ENCODE data around the gene HLA-DOB.

DNA sequence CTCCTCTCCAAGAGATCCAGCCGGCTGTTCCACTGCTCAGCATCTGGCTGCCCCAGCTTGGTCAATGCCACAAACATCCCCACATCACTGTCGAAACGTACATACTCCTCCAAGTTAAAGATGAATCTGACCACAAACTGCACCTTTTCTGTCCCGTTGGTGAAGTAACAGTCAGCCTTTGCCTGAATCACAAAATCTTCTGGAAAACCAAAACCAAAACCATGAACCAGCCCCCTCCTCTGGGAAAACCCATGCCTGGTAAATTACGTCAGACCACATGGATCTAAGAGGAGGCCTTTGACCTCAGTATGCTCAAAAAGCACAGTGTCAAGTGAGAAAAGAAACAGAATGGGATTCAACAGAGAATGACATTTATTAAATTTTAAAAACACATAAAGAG lies 1.7 kb downstream of the HLA-DOB start:
- TF ChIP-seq POLR2AphosphoS5 (IDR thresholded peaks at IDR 0.05) (no peak), POLR2A (IDR thresholded peaks at IDR 0.05) (no peak)
- TF ChIP-seq, protein P1, sequence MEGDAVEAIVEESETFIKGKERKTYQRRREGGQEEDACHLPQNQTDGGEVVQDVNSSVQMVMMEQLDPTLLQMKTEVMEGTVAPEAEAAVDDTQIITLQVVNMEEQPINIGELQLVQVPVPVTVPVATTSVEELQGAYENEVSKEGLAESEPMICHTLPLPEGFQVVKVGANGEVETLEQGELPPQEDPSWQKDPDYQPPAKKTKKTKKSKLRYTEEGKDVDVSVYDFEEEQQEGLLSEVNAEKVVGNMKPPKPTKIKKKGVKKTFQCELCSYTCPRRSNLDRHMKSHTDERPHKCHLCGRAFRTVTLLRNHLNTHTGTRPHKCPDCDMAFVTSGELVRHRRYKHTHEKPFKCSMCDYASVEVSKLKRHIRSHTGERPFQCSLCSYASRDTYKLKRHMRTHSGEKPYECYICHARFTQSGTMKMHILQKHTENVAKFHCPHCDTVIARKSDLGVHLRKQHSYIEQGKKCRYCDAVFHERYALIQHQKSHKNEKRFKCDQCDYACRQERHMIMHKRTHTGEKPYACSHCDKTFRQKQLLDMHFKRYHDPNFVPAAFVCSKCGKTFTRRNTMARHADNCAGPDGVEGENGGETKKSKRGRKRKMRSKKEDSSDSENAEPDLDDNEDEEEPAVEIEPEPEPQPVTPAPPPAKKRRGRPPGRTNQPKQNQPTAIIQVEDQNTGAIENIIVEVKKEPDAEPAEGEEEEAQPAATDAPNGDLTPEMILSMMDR (IDR thresholded peaks at IDR 0.05): no peak

All from upper lobe of left lung (tissue), 4 donors.